Pons (tissue), 1 donor: ENCODE measurements around the gene PLEKHH1.

Experiments used
- DNase-seq: peaks from one replicate; pipeline ENCODE4 v3.0.0-alpha.2; 2016; ENCODE audit warnings: low spot score

Gene PLEKHH1

GRCh38 chr14:67510836-67511235 lies 22.3 kb upstream of the PLEKHH1 start:
- peak; percentile 65 for DNase-seq

- DNase-seq, result no peak
Observed at GRCh38 chr14:67512463-67513310, 20.4 kb upstream of the PLEKHH1 start.

GRCh38 chr14:67513631-67514108 lies 19.4 kb upstream of the PLEKHH1 start:
- DNase-seq, result peak; percentile 54

GRCh38 chr14:67514203-67514607 lies 18.9 kb upstream of the PLEKHH1 start:
- DNase-seq, result peak; percentile 23

- DNase-seq, result peak; percentile 29
Observed at GRCh38 chr14:67514650-67515385, 18.3 kb upstream of the PLEKHH1 start.

- no peak for DNase-seq
Observed at GRCh38 chr14:67515386-67516079, 17.6 kb upstream of the PLEKHH1 start.

- no peak for DNase-seq
Observed at GRCh38 chr14:67516676-67517075, 16.4 kb upstream of the PLEKHH1 start.

GRCh38 chr14:67517083-67517482 lies 16.0 kb upstream of the PLEKHH1 start:
- peak; percentile 84 for DNase-seq

GRCh38 chr14:67519406-67519805 lies 13.7 kb upstream of the PLEKHH1 start:
- no peak for DNase-seq

GRCh38 chr14:67520482-67520881 lies 12.6 kb upstream of the PLEKHH1 start:
- no peak for DNase-seq

GRCh38 chr14:67522270-67522669 lies 10.8 kb upstream of the PLEKHH1 start:
- peak; percentile 93 for DNase-seq

- DNase-seq, result peak; percentile 74
Observed at GRCh38 chr14:67523764-67524633, 9.1 kb upstream of the PLEKHH1 start.

- DNase-seq, result no peak
Observed at GRCh38 chr14:67524634-67524963, 8.5 kb upstream of the PLEKHH1 start.

- DNase-seq, result no peak
Observed at GRCh38 chr14:67525389-67525788, 7.7 kb upstream of the PLEKHH1 start.

GRCh38 chr14:67526181-67526580 lies 6.9 kb upstream of the PLEKHH1 start:
- DNase-seq, result no peak

- DNase-seq, result peak; percentile 92
Observed at GRCh38 chr14:67526676-67527459, 6.2 kb upstream of the PLEKHH1 start.

- DNase-seq, result no peak
Observed at GRCh38 chr14:67527756-67528155, 5.3 kb upstream of the PLEKHH1 start.

- DNase-seq, result peak; percentile 77
Observed at GRCh38 chr14:67528276-67528675, 4.8 kb upstream of the PLEKHH1 start.

GRCh38 chr14:67529947-67530935 lies 2.8 kb upstream of the PLEKHH1 start:
- no peak for DNase-seq

- no peak for DNase-seq
Observed at GRCh38 chr14:67532606-67532997, 488 bp upstream of the PLEKHH1 start.
